ENCODE data around the gene MAN1B1.

DNA sequence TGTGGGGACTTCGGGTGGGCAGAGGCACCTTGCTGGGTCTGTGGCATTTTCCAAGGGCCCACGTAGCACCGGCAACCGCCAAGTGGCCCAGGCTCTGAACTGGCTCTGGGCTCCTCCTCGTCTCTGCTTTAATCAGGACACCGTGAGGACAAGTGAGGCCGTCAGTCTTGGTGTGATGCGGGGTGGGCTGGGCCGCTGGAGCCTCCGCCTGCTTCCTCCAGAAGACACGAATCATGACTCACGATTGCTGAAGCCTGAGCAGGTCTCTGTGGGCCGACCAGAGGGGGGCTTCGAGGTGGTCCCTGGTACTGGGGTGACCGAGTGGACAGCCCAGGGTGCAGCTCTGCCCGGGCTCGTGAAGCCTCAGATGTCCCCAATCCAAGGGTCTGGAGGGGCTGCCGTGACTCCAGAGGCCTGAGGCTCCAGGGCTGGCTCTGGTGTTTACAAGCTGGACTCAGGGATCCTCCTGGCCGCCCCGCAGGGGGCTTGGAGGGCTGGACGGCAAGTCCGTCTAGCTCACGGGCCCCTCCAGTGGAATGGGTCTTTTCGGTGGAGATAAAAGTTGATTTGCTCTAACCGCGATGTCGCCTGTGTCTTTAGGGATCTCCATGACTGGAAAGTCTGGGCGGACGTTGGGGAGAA, 21.9 kb downstream of the MAN1B1 start:
- TF ChIP-seq REST (IDR thresholded peaks at IDR 0.05; ENCODE audit: insufficient read depth in 1 of 2, low read depth in 2 of 2, low read length in 2 of 2) (no peak), SIN3A (IDR thresholded peaks at IDR 0.05; ENCODE audit: borderline replicate concordance, insufficient read depth, low read length) (no peak), TAF1 (IDR thresholded peaks at IDR 0.05; ENCODE audit: borderline replicate concordance, insufficient read depth, low read length) (no peak), POLR2AphosphoS5 (IDR thresholded peaks at IDR 0.05; ENCODE audit: low read depth, low read length) (no peak), FOXP2 (optimal IDR thresholded peaks at IDR 0.05; ENCODE audit: borderline replicate concordance, extremely low read depth, extremely low read length, insufficient read depth) (no peak)
